NCI-H1417 (cell line): ENCODE data around the gene OAF.
"Not testable (repeated sequence)": the region's sequence is repeated elsewhere in the genome, so short reads cannot be mapped to it uniquely, and the experiment has no call there.

Experiments used
- DNase-seq, 3 experiments: peaks; one replicate each; lab custom pipeline; 2025; lab: John Stamatoyannopoulos, UW

OAF gene

DNA sequence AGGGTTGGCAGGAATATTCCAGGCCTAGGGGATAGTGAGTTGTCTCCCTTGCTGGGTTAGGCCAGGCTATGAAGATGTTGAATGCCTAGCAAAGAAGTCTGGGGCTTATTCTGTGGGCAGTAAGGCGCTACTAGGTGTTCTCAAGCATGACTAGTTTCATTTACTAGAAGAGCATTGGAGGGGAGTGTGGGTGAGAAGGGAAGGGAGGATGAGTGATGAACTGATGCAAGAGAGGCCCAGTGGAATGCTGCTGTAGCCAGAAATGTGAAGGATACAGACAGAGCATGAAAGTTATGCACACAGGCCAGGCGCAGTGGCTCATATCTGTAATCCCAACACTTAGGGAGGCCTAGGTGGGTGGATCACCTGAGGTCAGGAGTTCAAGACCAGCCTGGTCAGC is 62.6 kb downstream of the OAF start:
- DNase-seq, result no peak

DNA sequence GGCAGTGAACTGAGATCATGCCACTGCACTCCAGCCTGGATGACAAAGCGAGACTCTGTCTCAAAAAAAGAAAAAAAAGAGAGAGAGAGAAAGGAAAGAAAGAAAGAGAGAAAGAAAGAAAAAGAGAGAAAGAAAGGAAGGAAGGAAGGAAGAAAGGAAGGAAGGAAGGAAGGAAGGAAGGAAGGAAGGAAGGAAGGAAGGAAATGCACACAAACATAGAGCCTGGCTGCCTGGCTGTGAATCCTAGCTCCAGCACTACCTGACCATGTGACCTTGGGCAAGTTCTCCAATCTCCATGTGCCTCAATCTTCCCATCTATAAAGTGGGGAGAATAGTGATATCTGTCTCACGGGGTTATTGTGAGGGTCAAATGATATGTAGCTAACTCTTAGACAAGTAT is 63.1 kb downstream of the OAF start:
- DNase-seq, result not testable (repeated sequence)

DNA sequence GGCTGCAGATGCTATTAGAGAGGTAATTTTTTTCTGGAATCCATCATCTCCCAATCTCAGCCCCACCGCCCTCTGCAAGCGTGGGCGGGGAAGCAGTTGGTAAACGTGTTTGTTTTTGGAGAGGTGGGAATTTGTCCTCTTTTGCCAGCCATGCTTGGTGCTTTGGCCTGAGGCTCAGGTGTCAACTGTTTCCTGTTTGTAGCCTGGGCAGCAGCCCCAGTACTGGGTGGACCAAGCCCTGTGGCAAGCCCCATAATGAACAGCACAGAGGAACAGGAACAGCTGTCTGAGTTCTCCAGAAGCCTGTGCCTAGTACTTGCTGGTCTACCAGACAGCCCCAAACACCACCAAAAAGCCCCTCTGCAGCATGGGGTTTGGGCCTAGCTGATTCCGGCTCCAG is 68.7 kb downstream of the OAF start:
- DNase-seq, result peak in 1 of 3 experiments; percentile 40
